ENCODE measurements around the gene MYO1B.

DNA sequence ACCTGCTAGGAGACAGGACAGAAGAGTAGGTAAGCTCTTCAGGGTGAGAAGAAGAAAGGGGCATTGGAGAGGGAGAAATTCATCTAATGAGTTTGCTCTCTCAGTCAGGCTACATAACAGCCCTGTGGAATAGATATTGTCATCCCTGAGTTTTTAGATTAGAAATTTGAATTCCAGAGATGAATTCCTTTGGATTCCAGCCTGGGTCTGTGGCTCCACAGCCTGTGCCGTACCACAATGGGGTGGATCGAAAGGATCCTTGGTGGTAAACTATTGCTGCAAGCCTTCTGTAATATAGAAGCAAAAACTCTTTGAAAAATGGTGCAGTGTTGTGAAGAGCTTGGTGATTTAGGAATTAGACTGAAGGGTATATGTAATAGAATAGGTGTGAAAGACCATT is 21.0 kb downstream of the MYO1B start:
- TF ChIP-seq, protein P1, sequence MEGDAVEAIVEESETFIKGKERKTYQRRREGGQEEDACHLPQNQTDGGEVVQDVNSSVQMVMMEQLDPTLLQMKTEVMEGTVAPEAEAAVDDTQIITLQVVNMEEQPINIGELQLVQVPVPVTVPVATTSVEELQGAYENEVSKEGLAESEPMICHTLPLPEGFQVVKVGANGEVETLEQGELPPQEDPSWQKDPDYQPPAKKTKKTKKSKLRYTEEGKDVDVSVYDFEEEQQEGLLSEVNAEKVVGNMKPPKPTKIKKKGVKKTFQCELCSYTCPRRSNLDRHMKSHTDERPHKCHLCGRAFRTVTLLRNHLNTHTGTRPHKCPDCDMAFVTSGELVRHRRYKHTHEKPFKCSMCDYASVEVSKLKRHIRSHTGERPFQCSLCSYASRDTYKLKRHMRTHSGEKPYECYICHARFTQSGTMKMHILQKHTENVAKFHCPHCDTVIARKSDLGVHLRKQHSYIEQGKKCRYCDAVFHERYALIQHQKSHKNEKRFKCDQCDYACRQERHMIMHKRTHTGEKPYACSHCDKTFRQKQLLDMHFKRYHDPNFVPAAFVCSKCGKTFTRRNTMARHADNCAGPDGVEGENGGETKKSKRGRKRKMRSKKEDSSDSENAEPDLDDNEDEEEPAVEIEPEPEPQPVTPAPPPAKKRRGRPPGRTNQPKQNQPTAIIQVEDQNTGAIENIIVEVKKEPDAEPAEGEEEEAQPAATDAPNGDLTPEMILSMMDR (IDR thresholded peaks at IDR 0.05), result no peak
- no peak for TF ChIP-seq EP300 (IDR thresholded peaks at IDR 0.05)
- no peak for TF ChIP-seq POLR2AphosphoS5 (IDR thresholded peaks at IDR 0.05)
